ENCODE measurements around the gene MCM8.

DNA sequence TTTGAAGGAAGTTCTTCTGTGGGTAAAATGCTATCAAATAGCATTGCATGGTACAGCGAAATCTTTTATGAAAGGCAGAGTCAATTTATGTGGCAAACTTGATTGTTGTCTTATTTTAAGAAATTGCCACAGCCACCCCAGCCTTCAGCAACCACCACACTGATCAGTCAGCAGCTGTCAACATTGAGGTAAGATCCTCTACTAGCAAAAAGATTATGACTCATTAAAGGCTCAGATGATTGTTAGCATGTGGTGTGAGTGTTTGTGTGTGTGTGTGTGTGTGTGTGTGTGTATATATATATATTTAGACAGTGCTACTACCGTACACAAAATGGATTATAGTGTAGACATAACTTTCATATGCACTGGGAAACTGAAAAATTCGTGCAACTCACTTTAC is 75.6 kb downstream of the MCM8 start:
- TF ChIP-seq, protein P1, sequence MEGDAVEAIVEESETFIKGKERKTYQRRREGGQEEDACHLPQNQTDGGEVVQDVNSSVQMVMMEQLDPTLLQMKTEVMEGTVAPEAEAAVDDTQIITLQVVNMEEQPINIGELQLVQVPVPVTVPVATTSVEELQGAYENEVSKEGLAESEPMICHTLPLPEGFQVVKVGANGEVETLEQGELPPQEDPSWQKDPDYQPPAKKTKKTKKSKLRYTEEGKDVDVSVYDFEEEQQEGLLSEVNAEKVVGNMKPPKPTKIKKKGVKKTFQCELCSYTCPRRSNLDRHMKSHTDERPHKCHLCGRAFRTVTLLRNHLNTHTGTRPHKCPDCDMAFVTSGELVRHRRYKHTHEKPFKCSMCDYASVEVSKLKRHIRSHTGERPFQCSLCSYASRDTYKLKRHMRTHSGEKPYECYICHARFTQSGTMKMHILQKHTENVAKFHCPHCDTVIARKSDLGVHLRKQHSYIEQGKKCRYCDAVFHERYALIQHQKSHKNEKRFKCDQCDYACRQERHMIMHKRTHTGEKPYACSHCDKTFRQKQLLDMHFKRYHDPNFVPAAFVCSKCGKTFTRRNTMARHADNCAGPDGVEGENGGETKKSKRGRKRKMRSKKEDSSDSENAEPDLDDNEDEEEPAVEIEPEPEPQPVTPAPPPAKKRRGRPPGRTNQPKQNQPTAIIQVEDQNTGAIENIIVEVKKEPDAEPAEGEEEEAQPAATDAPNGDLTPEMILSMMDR (IDR thresholded peaks at IDR 0.05; ENCODE audit: borderline replicate concordance, extremely low read depth, low read length, poor library complexity, severe bottlenecking), result no peak
- TF ChIP-seq EZH2 (IDR thresholded peaks at IDR 0.05; ENCODE audit: borderline replicate concordance, low read depth, low read length, severe bottlenecking), result no peak
